AG09319 (cell line): ENCODE data around the gene CTDSP1.

Experiments
- DNase-seq: peaks from one replicate; pipeline ENCODE4 v3.0.0-alpha.2; 2010; ENCODE audit warnings: low read depth; ENCODE audit errors: extremely low read depth
- TF ChIP-seq, protein P1 (sequence below): IDR thresholded peaks from 2 replicates; pipeline ENCODE4 v1.5.1; 2011; ENCODE audit warnings: low read depth, mild to moderate bottlenecking, inconsistent platforms, low read length, moderate library complexity

The CTDSP1 gene

DNA sequence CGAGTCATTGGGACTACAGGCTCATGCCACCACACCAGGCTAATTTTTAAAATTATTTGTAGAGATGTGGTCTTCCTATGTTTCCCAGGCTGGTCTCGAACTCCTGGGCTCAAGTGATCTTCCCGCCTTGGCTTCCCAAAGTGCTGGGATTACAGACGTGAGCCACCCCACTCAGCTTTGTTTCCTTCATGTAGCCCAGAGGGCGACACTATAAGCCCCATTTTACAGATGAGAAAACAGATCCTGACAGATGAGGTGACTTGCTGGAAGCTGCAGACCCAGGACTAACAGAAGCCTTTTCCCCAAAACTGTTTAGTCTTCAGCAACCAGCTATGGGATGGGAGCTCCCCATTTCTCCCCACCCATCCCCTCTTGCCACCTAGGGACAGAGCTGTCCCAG lies 7.2 kb upstream of the CTDSP1 start:
- TF ChIP-seq, protein P1, sequence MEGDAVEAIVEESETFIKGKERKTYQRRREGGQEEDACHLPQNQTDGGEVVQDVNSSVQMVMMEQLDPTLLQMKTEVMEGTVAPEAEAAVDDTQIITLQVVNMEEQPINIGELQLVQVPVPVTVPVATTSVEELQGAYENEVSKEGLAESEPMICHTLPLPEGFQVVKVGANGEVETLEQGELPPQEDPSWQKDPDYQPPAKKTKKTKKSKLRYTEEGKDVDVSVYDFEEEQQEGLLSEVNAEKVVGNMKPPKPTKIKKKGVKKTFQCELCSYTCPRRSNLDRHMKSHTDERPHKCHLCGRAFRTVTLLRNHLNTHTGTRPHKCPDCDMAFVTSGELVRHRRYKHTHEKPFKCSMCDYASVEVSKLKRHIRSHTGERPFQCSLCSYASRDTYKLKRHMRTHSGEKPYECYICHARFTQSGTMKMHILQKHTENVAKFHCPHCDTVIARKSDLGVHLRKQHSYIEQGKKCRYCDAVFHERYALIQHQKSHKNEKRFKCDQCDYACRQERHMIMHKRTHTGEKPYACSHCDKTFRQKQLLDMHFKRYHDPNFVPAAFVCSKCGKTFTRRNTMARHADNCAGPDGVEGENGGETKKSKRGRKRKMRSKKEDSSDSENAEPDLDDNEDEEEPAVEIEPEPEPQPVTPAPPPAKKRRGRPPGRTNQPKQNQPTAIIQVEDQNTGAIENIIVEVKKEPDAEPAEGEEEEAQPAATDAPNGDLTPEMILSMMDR: no peak
- DNase-seq: no peak

DNA sequence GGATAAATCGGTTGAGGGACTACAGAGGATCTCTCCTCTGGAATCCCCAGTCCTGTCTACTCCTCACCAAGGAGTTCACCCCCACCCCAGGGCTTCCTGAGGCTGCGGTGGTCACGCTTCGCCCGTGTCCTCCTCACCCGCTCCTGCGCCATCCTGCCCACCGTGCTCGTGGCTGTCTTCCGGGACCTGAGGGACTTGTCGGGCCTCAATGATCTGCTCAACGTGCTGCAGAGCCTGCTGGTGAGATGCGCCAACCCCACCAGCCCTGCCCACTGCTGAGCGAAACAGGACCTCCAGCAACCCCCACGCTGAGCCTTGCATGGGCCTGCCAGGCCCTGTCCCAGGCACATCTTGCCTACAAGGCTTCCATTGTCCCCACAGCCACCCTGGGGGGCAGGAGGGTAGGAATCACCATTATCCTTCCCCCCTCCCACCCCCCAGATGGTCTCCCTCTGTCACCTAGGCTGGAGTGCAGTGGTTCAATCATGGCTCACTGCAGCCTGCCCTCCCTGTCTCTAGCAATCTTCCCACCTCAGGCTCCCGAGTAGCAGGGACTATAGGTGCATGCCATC lies 6.7 kb upstream of the CTDSP1 start:
- TF ChIP-seq, protein P1: no peak
- DNase-seq: no peak

DNA sequence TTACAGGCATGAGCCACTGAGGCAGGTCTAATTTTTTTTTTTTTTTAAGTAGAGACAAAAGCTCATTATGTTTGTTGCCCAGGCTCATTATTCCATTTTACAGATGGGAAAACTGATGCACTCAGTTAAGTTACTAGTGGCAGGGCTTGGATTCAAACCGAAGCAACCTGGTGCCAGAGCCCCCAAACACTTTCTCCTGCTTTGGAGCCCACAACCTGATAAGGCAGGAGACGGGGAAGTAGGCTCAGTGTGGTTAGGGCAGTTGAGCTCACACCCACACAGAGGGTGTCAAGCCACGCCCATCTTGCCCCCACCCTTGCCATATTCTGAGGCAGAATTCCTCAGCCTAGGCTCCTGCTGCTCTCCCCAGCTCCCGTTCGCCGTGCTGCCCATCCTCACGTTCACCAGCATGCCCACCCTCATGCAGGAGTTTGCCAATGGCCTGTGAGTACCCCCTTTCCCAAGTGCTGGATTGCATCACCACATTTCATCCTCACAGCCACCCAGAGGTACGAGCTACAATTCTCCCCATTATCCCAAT lies 5.8 kb upstream of the CTDSP1 start:
- TF ChIP-seq, protein P1: no peak
- no peak for DNase-seq

DNA sequence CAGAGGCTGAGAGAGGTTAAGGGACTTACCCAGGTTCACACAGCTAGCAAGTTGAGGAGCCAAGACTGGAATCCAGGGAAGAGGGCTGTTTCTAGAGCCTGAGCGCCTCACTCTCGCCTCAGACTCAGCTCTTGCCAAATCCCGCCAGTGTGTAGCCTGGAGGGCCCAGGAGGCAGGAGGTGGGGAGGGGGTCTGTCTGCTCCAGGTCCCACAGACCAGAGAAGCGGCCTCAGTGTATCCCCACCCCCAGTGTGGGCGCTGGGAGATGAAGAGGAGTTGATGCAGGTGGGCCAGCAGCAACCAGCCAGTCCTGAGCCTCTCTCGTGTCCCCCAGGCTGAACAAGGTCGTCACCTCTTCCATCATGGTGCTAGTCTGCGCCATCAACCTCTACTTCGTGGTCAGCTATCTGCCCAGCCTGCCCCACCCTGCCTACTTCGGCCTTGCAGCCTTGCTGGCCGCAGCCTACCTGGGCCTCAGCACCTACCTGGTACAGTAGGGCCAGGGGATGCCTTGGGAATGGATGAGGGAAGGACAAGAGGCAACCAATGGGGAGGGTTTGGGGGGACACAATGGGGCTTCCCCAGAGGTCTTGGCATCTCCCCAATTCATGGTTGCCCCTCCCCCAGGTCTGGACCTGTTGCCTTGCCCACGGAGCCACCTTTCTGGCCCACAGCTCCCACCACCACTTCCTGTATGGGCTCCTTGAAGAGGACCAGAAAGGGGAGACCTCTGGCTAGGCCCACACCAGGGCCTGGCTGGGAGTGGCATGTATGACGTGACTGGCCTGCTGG lies 5.2 kb upstream of the CTDSP1 start:
- no peak for DNase-seq

DNA sequence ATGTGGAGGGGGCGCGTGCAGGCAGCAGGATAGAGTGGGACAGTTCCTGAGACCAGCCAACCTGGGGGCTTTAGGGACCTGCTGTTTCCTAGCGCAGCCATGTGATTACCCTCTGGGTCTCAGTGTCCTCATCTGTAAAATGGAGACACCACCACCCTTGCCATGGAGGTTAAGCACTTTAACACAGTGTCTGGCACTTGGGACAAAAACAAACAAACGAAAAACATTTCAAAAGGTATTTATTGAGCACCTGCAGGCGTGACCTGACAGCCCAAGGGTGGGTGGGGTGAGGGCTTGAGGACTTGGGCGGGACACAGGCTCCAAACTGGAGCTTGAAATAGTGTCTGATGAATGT lies 4.6 kb upstream of the CTDSP1 start:
- DNase-seq: no peak
- TF ChIP-seq, protein P1: no peak

More for the DNA sequence above, 5.2 kb upstream of the CTDSP1 start:
- TF ChIP-seq, protein P1: no peak

DNA sequence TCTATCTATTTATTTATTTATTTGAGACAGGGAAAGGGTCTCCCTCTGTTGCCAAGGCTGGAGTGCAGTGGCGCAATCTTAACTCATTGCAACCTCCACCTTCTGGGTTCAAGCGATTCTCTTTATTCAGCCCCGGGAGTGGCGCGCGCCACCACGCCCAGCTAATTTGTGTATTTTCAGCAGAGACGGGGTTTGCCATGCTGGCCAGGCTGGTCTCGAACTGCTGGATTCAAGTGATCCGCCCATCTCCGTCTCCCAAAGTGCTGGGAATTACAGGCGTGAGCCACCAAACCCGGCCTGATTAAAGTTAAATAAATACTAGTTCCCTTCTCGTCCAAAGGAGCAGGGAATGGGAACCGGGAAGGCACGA lies 4.2 kb upstream of the CTDSP1 start:
- TF ChIP-seq, protein P1: no peak
- DNase-seq: no peak
